ENCODE data around the gene HCCS. TPM values are rescaled to one million over a fixed set of nuclear protein-coding genes. Genes with fewer than 3 reads are reported as not detected.

Gene HCCS
- polyA plus RNA-seq, 3 donors, result 9.8 to 22.0 (median 14.3) TPM

DNA sequence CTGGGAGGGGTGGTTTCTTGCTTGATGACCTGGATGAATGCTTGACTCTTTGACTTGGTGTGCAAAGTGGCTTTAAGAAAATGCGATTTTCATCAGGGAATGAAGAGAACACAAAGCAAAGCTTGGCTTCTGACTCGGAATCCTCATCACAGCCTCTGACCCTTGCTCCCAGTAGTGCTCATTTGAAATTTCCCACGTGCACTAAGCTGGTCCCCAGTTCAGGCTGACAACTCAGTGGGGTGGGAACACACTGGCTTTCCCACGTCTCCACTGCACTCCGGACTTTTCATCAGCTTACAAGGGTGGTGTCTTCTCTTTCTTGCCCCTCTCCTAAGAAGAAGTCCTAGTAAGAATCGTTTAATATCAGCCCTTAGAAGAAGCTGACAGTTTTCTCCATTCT, 53.3 kb downstream of the HCCS start:
- H3K27ac ChIP-seq (ENCODE audit: low read depth, low read length), result no peak overlapping the region
- 57 to 77% (median 74%) methylated on average over 6 of the region's 6 CpGs for WGBS, 3 donors

DNA sequence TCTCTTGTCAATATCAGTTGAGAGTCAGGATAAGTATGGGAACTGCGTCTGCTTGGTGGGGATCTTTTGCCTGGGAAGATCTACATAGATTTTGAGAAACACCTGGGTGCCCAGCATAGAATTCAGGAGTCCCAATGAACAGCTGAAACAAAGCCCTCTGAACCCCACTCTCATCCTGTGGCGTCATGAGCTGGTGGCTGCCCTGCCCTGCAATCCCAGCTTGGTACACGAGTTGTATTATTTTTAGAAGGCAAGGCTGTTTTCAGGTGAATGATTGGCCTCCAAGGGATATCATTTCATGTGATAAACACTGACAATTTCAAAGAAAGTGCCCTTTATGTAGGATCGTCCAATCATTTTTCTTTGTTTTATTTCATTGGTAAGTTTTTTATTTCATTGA, 60.8 kb downstream of the HCCS start:
- no peak overlapping the region for H3K27ac ChIP-seq (ENCODE audit: low read depth, low read length)
- WGBS, 3 donors, result 58 to 80% (median 73%) methylated on average over 4 of the region's 4 CpGs

DNA sequence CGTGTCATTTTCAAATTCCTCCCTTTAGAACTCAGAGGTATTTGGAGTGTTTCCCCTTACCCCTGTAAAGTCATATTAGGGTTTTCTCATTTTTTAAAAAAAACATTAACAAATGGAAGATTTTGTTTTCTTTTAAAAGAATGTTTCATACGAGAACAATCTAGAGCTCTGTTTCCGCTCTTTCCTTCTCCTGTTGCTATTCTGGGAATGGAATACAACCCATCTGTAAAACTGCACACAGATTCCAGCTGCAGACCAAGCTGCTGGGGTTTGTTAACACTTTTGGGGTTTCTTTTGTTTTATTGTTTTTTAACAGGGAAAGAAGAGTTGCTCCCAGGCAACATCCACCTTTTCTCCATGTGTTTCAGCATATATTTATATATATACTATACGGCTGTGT, 61.3 kb downstream of the HCCS start:
- WGBS, 3 donors, result 82 to 94% (median 85%) methylated on average over 4 of the region's 4 CpGs
- no peak overlapping the region for H3K27ac ChIP-seq (ENCODE audit: low read depth, low read length)

Other genes starting within 250 kb of the HCCS start
- gene AMELX, start 182.1 kb downstream of the HCCS start, polyA plus RNA-seq, result not detected